ENCODE results near the gene ADAM12.

Gene ADAM12

GRCh38 chr10:126405239-126405775 is 17.0 kb upstream of the ADAM12 start:
- Histone ChIP-seq H3K27ac (ENCODE audit: insufficient read depth, low read length, poor library complexity, severe bottlenecking) (no peak overlapping the region), H3K9me3 (ENCODE audit: control insufficient read depth, low read length) (no peaks in the 10 kb centered on the region), H3K4me3 (ENCODE audit: insufficient read depth, low read depth, low read length, poor library complexity, severe bottlenecking) (no peak overlapping the region), H3K4me1 (ENCODE audit: control insufficient read depth, insufficient read depth, low read length, poor library complexity, severe bottlenecking) (no peaks in the 10 kb centered on the region), H3K27me3 (replicated peaks; ENCODE audit: control insufficient read depth, insufficient read depth, low read length, poor library complexity, severe bottlenecking) (no peaks in the 10 kb centered on the region), H3K36me3 (ENCODE audit: control insufficient read depth, insufficient read depth, low read length) (no peaks in the 10 kb centered on the region)
- DNase-seq, result no peak

GRCh38 chr10:126402721-126403695 is 14.7 kb upstream of the ADAM12 start:
- Histone ChIP-seq H3K27ac (ENCODE audit: insufficient read depth, low read length, poor library complexity, severe bottlenecking) (no peak overlapping the region), H3K27me3 (replicated peaks; ENCODE audit: control insufficient read depth, insufficient read depth, low read length, poor library complexity, severe bottlenecking) (no peaks in the 10 kb centered on the region), H3K36me3 (ENCODE audit: control insufficient read depth, insufficient read depth, low read length) (no peaks in the 10 kb centered on the region), H3K4me1 (ENCODE audit: control insufficient read depth, insufficient read depth, low read length, poor library complexity, severe bottlenecking) (no peaks in the 10 kb centered on the region), H3K9me3 (ENCODE audit: control insufficient read depth, low read length) (no peaks in the 10 kb centered on the region), H3K4me3 (ENCODE audit: insufficient read depth, low read depth, low read length, poor library complexity, severe bottlenecking) (no peak overlapping the region)
- DNase-seq, result no peak

- H3K36me3 ChIP-seq (ENCODE audit: control insufficient read depth, insufficient read depth, low read length), result no peaks in the 10 kb centered on the region
- DNase-seq, result no peak
- no peaks in the 10 kb centered on the region for H3K4me1 ChIP-seq (ENCODE audit: control insufficient read depth, insufficient read depth, low read length, poor library complexity, severe bottlenecking)
- no peak overlapping the region for H3K4me3 ChIP-seq (ENCODE audit: insufficient read depth, low read depth, low read length, poor library complexity, severe bottlenecking)
- no peaks in the 10 kb centered on the region for H3K27me3 ChIP-seq (replicated peaks; ENCODE audit: control insufficient read depth, insufficient read depth, low read length, poor library complexity, severe bottlenecking)
- H3K9me3 ChIP-seq (ENCODE audit: control insufficient read depth, low read length), result no peaks in the 10 kb centered on the region
- H3K27ac ChIP-seq (ENCODE audit: insufficient read depth, low read length, poor library complexity, severe bottlenecking), result no peak overlapping the region
Observed at GRCh38 chr10:126400641-126401040, 12.4 kb upstream of the ADAM12 start.

- Histone ChIP-seq H3K27me3 (replicated peaks; ENCODE audit: control insufficient read depth, insufficient read depth, low read length, poor library complexity, severe bottlenecking) (no peaks in the 10 kb centered on the region), H3K4me3 (ENCODE audit: insufficient read depth, low read depth, low read length, poor library complexity, severe bottlenecking) (no peak overlapping the region), H3K4me1 (ENCODE audit: control insufficient read depth, insufficient read depth, low read length, poor library complexity, severe bottlenecking) (no peaks in the 10 kb centered on the region), H3K9me3 (ENCODE audit: control insufficient read depth, low read length) (no peaks in the 10 kb centered on the region), H3K27ac (ENCODE audit: insufficient read depth, low read length, poor library complexity, severe bottlenecking) (no peak overlapping the region), H3K36me3 (ENCODE audit: control insufficient read depth, insufficient read depth, low read length) (no peaks in the 10 kb centered on the region)
- DNase-seq, result no peak
Observed at GRCh38 chr10:126398924-126399323, 10.6 kb upstream of the ADAM12 start.

GRCh38 chr10:126398383-126398743 is 10.1 kb upstream of the ADAM12 start:
- Histone ChIP-seq H3K9me3 (ENCODE audit: control insufficient read depth, low read length) (no peaks in the 10 kb centered on the region), H3K36me3 (ENCODE audit: control insufficient read depth, insufficient read depth, low read length) (no peaks in the 10 kb centered on the region), H3K4me1 (ENCODE audit: control insufficient read depth, insufficient read depth, low read length, poor library complexity, severe bottlenecking) (no peaks in the 10 kb centered on the region), H3K27me3 (replicated peaks; ENCODE audit: control insufficient read depth, insufficient read depth, low read length, poor library complexity, severe bottlenecking) (no peaks in the 10 kb centered on the region), H3K27ac (ENCODE audit: insufficient read depth, low read length, poor library complexity, severe bottlenecking) (no peak overlapping the region), H3K4me3 (ENCODE audit: insufficient read depth, low read depth, low read length, poor library complexity, severe bottlenecking) (no peak overlapping the region)
- no peak for DNase-seq

- Histone ChIP-seq H3K27ac (ENCODE audit: insufficient read depth, low read length, poor library complexity, severe bottlenecking) (no peak overlapping the region), H3K36me3 (ENCODE audit: control insufficient read depth, insufficient read depth, low read length) (no peaks in the 10 kb centered on the region), H3K4me1 (ENCODE audit: control insufficient read depth, insufficient read depth, low read length, poor library complexity, severe bottlenecking) (no peaks in the 10 kb centered on the region), H3K27me3 (replicated peaks; ENCODE audit: control insufficient read depth, insufficient read depth, low read length, poor library complexity, severe bottlenecking) (no peaks in the 10 kb centered on the region), H3K4me3 (ENCODE audit: insufficient read depth, low read depth, low read length, poor library complexity, severe bottlenecking) (no peak overlapping the region), H3K9me3 (ENCODE audit: control insufficient read depth, low read length) (no peaks in the 10 kb centered on the region)
- no peak for DNase-seq
Observed at GRCh38 chr10:126397640-126398382, 9.5 kb upstream of the ADAM12 start.

- Histone ChIP-seq H3K9me3 (ENCODE audit: control insufficient read depth, low read length) (no peaks in the 10 kb centered on the region), H3K36me3 (ENCODE audit: control insufficient read depth, insufficient read depth, low read length) (no peaks in the 10 kb centered on the region), H3K27me3 (replicated peaks; ENCODE audit: control insufficient read depth, insufficient read depth, low read length, poor library complexity, severe bottlenecking) (no peaks in the 10 kb centered on the region), H3K4me3 (ENCODE audit: insufficient read depth, low read depth, low read length, poor library complexity, severe bottlenecking) (no peak overlapping the region), H3K4me1 (ENCODE audit: control insufficient read depth, insufficient read depth, low read length, poor library complexity, severe bottlenecking) (no peaks in the 10 kb centered on the region), H3K27ac (ENCODE audit: insufficient read depth, low read length, poor library complexity, severe bottlenecking) (no peak overlapping the region)
- no peak for DNase-seq
Observed at GRCh38 chr10:126397156-126397555, 8.9 kb upstream of the ADAM12 start.

- Histone ChIP-seq H3K4me1 (ENCODE audit: control insufficient read depth, insufficient read depth, low read length, poor library complexity, severe bottlenecking) (no peaks in the 10 kb centered on the region), H3K9me3 (ENCODE audit: control insufficient read depth, low read length) (no peaks in the 10 kb centered on the region), H3K27ac (ENCODE audit: insufficient read depth, low read length, poor library complexity, severe bottlenecking) (no peak overlapping the region), H3K4me3 (ENCODE audit: insufficient read depth, low read depth, low read length, poor library complexity, severe bottlenecking) (no peak overlapping the region), H3K36me3 (ENCODE audit: control insufficient read depth, insufficient read depth, low read length) (no peaks in the 10 kb centered on the region), H3K27me3 (replicated peaks; ENCODE audit: control insufficient read depth, insufficient read depth, low read length, poor library complexity, severe bottlenecking) (no peaks in the 10 kb centered on the region)
- DNase-seq, result no peak
Observed at GRCh38 chr10:126394948-126395347, 6.7 kb upstream of the ADAM12 start.

- H3K27me3 ChIP-seq (replicated peaks; ENCODE audit: control insufficient read depth, insufficient read depth, low read length, poor library complexity, severe bottlenecking), result no peaks in the 10 kb centered on the region
- no peaks in the 10 kb centered on the region for H3K36me3 ChIP-seq (ENCODE audit: control insufficient read depth, insufficient read depth, low read length)
- no peak overlapping the region for H3K27ac ChIP-seq (ENCODE audit: insufficient read depth, low read length, poor library complexity, severe bottlenecking)
- no peaks in the 10 kb centered on the region for H3K4me1 ChIP-seq (ENCODE audit: control insufficient read depth, insufficient read depth, low read length, poor library complexity, severe bottlenecking)
- no peak overlapping the region for H3K4me3 ChIP-seq (ENCODE audit: insufficient read depth, low read depth, low read length, poor library complexity, severe bottlenecking)
- no peaks in the 10 kb centered on the region for H3K9me3 ChIP-seq (ENCODE audit: control insufficient read depth, low read length)
- no peak for DNase-seq
Observed at GRCh38 chr10:126393076-126393475, 4.8 kb upstream of the ADAM12 start.

GRCh38 chr10:126392469-126392868 is 4.2 kb upstream of the ADAM12 start:
- Histone ChIP-seq H3K36me3 (ENCODE audit: control insufficient read depth, insufficient read depth, low read length) (no peaks in the 10 kb centered on the region), H3K9me3 (ENCODE audit: control insufficient read depth, low read length) (no peaks in the 10 kb centered on the region), H3K27me3 (replicated peaks; ENCODE audit: control insufficient read depth, insufficient read depth, low read length, poor library complexity, severe bottlenecking) (no peaks in the 10 kb centered on the region), H3K4me3 (ENCODE audit: insufficient read depth, low read depth, low read length, poor library complexity, severe bottlenecking) (no peak overlapping the region), H3K4me1 (ENCODE audit: control insufficient read depth, insufficient read depth, low read length, poor library complexity, severe bottlenecking) (no peaks in the 10 kb centered on the region), H3K27ac (ENCODE audit: insufficient read depth, low read length, poor library complexity, severe bottlenecking) (no peak overlapping the region)
- no peak for DNase-seq
